ENCODE results near the gene PARD3B.

PARD3B gene

GRCh38 chr2:205170399-205170798, 625.1 kb downstream of the PARD3B start:
- FAIRE-seq, result no peak
- DNase-seq (ENCODE audit: low spot score), result no peak

- DNase-seq (ENCODE audit: low spot score) (no peak), FAIRE-seq (no peak)
These were observed 626.1 kb downstream of the PARD3B start for GRCh38 chr2:205171261-205171940.

GRCh38 chr2:205175831-205176230, 630.6 kb downstream of the PARD3B start:
- DNase-seq (ENCODE audit: low spot score) (no peak), FAIRE-seq (no peak)

- no peak for DNase-seq (ENCODE audit: low spot score)
- FAIRE-seq, result no peak
These were observed 631.3 kb downstream of the PARD3B start for GRCh38 chr2:205176546-205176945.

GRCh38 chr2:205177546-205177945, 632.3 kb downstream of the PARD3B start:
- FAIRE-seq (no peak), DNase-seq (ENCODE audit: low spot score) (no peak)

GRCh38 chr2:205180730-205181129, 635.5 kb downstream of the PARD3B start:
- FAIRE-seq, result no peak
- DNase-seq (ENCODE audit: low spot score), result no peak

GRCh38 chr2:205187731-205188130, 642.5 kb downstream of the PARD3B start:
- no peak for DNase-seq (ENCODE audit: low spot score)
- no peak for FAIRE-seq

- DNase-seq (ENCODE audit: low spot score) (no peak), FAIRE-seq (no peak)
These were observed 643.2 kb downstream of the PARD3B start for GRCh38 chr2:205188239-205189138.

- no peak for FAIRE-seq
- no peak for DNase-seq (ENCODE audit: low spot score)
These were observed 644.0 kb downstream of the PARD3B start for GRCh38 chr2:205189301-205189700.

GRCh38 chr2:205190528-205190927, 645.3 kb downstream of the PARD3B start:
- no peak for FAIRE-seq
- DNase-seq (ENCODE audit: low spot score), result no peak

- DNase-seq (ENCODE audit: low spot score), result no peak
- no peak for FAIRE-seq
These were observed 648.0 kb downstream of the PARD3B start for GRCh38 chr2:205193125-205193835.

GRCh38 chr2:205193836-205194228, 648.6 kb downstream of the PARD3B start:
- no peak for FAIRE-seq
- DNase-seq (ENCODE audit: low spot score), result no peak

- DNase-seq (ENCODE audit: low spot score) (no peak), FAIRE-seq (no peak)
These were observed 652.3 kb downstream of the PARD3B start for GRCh38 chr2:205197468-205198139.

- no peak for DNase-seq (ENCODE audit: low spot score)
These were observed 652.9 kb downstream of the PARD3B start for GRCh38 chr2:205198140-205198525.

GRCh38 chr2:205199165-205199850, 654.0 kb downstream of the PARD3B start:
- DNase-seq (ENCODE audit: low spot score), result no peak
- no peak for FAIRE-seq

More at GRCh38 chr2:205198140-205198525, 652.9 kb downstream of the PARD3B start:
- FAIRE-seq, result no peak

GRCh38 chr2:205210494-205210893, 665.2 kb downstream of the PARD3B start:
- FAIRE-seq, result no peak
- DNase-seq (ENCODE audit: low spot score), result no peak

GRCh38 chr2:205212357-205212756, 667.1 kb downstream of the PARD3B start:
- FAIRE-seq (no peak), DNase-seq (ENCODE audit: low spot score) (no peak)

GRCh38 chr2:205216092-205216491, 670.8 kb downstream of the PARD3B start:
- FAIRE-seq, result no peak
- DNase-seq (ENCODE audit: low spot score), result no peak

- DNase-seq (ENCODE audit: low spot score) (no peak), FAIRE-seq (no peak)
These were observed 671.3 kb downstream of the PARD3B start for GRCh38 chr2:205216580-205216979.

GRCh38 chr2:205217004-205217403, 671.7 kb downstream of the PARD3B start:
- FAIRE-seq, result no peak
- DNase-seq (ENCODE audit: low spot score), result no peak

GRCh38 chr2:205218056-205218455, 672.8 kb downstream of the PARD3B start:
- no peak for FAIRE-seq
- DNase-seq (ENCODE audit: low spot score), result no peak

Data from RCC 7860 (cell line).